ENCODE results near the gene HSFX3.
"Not testable (repeated sequence)": the region's sequence is repeated elsewhere in the genome, so short reads cannot be mapped to it uniquely, and the experiment has no call there.

Gene HSFX3

GRCh38 chrX:149545545-149546543 is 3.9 kb downstream of the HSFX3 start:
- H3K4me3 ChIP-seq (ENCODE audit: low read length): not testable (repeated sequence)

DNA sequence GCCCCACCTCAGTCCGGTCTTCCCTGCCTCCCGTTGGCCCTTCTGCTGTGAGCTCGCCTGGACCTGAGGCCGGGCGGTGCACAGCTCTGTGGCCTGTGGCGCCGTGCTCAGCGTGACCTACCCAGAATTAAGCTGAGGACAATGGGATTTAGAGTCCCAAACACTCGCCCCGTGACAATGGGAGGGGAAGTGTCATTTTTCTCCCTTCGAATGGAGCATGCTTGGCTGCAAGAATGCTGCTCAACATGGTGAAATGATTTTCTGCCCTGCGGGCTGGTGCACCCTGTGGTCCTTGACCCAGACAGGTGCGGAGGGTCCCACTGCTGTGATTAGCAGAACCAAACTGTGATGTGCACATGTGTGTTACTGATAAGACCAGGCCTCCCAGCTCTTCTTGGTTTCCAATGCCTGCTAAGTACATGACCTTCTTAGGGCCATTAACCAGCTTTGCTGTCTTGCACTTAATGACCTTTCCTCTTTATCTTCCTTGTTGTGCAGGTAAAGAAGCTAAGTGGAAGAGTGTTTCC is 8.1 kb downstream of the HSFX3 start:
- TF ChIP-seq ZNF274 (IDR thresholded peaks at IDR 0.05; ENCODE audit: low read depth, low read length): no peak
- H3K4me3 ChIP-seq (ENCODE audit: low read length): peak overlapping the region; percentile 73

GRCh38 chrX:149540621-149541520 is 8.9 kb downstream of the HSFX3 start, which contains the start of gene EOLA1:
EOLA1 (plus strand) TSS chrX:149541012; CDS start chrX:149545631, 4,619 bp downstream.
- H3K4me3 ChIP-seq (ENCODE audit: low read length): peak within 1 kb of the TSS; percentile 78
- TF ChIP-seq ZNF274 (IDR thresholded peaks at IDR 0.05; ENCODE audit: low read depth, low read length): no peak

GRCh38 chrX:149540131-149540620 is 9.5 kb downstream of the HSFX3 start:
- TF ChIP-seq ZNF274 (IDR thresholded peaks at IDR 0.05; ENCODE audit: low read depth, low read length): no peak
- H3K4me3 ChIP-seq (ENCODE audit: low read length): peak overlapping the region; percentile 73; the same call in 1 of the 2 replicates

GRCh38 chrX:149539283-149540130 is 10.2 kb downstream of the HSFX3 start:
- peak overlapping the region; percentile 78 for H3K4me3 ChIP-seq (ENCODE audit: low read length)
- no peak for TF ChIP-seq ZNF274 (IDR thresholded peaks at IDR 0.05; ENCODE audit: low read depth, low read length)

DNA sequence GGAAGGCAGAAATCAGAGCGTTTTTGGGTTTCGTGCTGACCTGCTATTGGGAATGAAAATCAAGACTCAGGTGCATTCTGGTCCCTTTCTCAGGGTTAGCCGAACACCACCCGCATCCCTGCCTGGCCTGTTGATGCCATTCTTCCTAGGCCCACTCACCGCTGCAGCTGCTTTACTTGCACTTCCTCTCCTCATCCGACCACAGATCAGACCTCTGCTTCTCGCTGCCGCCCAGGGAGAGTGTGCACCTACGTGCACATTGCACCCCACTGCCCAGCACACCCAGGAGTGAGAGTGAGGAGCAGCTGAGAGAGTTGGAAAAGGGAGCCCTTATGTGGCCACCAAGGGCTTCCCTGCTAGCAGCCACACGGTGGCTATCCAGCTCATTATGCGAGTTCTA is 12.2 kb downstream of the HSFX3 start:
- H3K4me3 ChIP-seq (ENCODE audit: low read length): not testable (repeated sequence)

DNA sequence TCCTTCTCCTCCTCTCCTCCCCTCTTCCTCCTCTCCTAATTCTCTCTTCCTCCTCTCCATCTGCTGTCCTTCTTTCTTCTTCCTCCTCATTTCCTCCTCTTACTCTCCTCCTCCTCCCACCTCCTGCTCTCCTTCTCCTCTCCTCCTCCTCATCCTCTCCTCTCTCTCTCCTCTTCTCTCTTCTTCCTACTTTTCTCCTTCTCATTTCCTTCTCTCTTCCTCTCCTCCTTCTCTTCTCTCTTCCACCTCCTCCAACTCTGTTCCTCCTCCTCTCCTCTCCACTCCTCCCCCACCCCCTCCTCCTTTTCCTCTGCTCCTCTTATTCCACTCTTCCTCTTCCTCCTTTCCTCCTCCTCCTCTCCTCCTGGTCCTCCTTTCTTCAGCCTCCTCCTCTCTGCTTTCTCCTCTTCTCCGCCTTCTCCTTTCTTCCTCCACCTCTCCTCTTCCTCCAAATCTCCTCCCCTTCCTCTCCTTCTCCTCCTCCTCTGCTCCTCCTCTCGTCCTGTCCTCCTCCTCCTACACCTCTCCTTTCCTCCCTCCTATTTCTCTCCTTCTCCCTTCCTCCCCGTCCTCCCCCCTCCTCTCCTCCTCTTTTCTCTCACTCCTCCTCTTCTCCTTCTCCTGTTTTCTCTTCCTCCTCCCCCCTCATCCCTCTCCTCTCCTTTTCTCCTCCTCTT is 14.7 kb downstream of the HSFX3 start:
- H3K4me3 ChIP-seq (ENCODE audit: low read length): not testable (repeated sequence)

DNA sequence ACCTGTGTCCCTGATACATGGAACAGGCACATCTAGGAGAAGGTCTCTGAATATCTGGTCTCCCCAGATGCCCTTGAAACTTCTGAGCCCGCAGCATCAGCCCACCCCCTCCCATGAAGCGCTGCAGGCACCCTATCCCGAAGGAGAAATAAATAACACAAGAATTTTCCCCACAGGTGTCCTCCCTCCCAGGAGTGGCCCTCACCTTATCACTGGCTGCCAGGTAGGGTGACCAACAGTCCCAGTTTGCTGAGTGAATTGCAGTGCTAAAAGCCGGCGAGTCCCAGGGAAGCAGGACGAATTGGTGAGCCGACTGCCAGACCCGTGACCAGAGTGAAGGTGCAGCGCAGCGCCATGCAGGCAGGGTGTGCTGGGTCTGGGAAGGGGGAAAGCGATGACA is 15.7 kb downstream of the HSFX3 start:
- not testable (repeated sequence) for H3K4me3 ChIP-seq (ENCODE audit: low read length)

DNA sequence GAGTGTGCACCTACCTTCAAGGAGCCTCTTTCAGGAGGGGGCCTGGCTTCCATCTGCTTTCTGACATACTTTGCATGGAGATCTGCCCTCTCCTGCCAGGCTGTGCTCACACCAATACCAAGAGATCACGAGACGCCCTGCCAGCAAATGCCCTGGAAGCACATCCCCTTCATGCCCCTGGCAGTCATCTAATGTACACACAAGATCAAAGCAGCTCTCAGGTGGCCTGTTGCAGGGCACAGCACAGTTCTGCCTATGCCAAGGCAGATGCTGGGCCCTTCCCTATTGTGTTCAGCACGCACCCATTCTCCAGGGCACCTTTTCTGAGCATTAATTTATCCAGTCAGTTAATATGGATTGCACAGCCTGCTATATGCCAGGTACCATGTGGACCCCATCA is 16.9 kb downstream of the HSFX3 start:
- H3K4me3 ChIP-seq (ENCODE audit: low read length): not testable (repeated sequence)

GRCh38 chrX:149531599-149531998 is 18.1 kb downstream of the HSFX3 start:
- H3K4me3 ChIP-seq (ENCODE audit: low read length): no peak overlapping the region
- no peak for TF ChIP-seq ZNF274 (IDR thresholded peaks at IDR 0.05; ENCODE audit: low read depth, low read length)

DNA sequence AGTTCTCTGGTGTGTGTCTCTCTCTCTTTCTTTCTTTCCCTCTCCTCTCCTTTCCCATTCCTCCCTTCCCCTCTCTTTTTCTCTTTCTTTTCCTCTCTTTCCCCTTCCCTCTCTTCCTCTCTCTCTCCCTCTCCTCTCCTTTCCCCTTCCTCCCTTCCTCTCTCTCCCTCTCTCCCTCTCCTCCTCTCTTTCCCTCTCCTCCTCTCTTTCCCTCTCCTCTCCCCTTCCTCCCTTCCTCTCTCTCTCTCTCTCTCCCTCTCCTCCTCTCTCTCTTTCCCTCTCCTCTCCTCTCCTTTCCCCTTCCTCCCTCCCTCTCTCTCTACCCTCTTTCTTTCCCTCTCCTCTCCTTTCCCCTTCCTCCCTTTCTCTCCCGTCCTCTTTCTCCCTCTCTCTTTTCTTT is 21.3 kb downstream of the HSFX3 start:
- H3K4me3 ChIP-seq (ENCODE audit: low read length): no peak overlapping the region
- no peak for TF ChIP-seq ZNF274 (IDR thresholded peaks at IDR 0.05; ENCODE audit: low read depth, low read length)

DNA sequence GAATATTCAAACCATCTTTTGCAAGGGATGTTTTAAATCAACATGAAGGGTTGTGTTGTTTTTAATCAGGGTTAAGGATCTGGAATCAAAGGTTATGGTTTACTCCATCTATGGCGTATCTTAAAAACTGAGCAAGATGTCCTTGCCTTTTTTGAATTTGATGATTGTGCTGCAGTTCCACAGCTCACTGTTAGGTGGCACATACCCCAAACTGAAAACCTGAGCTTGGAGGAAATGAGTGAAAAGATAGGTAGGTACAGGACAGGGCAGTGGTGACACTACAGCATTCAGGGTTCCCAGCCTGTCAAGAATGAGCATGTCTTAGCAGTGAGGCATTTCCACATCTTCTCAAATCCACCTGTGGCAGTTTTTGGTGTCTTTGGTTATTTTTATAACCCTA is 22.0 kb downstream of the HSFX3 start:
- TF ChIP-seq ZNF274 (IDR thresholded peaks at IDR 0.05; ENCODE audit: low read depth, low read length): no peak
- H3K4me3 ChIP-seq (ENCODE audit: low read length): no peak overlapping the region

GRCh38 chrX:149526318-149527033 is 23.2 kb downstream of the HSFX3 start:
- H3K4me3 ChIP-seq (ENCODE audit: low read length): not testable (repeated sequence)

- not testable (repeated sequence) for H3K4me3 ChIP-seq (ENCODE audit: low read length)
Measured at GRCh38 chrX:149525903-149526302, 23.8 kb downstream of the HSFX3 start.

DNA sequence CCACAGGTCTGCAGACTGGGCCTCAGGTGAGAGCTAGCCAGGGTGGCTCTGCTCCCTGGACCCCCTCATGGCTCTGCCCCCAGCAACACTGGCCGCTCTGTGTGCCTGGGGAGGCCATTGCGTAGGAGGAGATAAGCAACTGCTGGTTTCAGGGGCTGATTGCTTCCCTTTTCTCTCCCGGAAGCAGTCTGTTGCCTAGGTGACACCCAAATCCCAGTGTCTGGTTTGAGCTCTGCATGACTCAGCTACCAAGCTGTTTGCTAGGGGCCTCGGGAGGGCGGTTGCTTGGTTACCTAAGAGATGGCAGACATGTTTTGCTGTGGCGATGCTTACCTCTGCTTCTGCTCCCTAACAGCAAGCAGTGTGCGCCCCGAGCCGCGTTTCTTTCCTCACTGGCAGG is 24.3 kb downstream of the HSFX3 start:
- not testable (repeated sequence) for H3K4me3 ChIP-seq (ENCODE audit: low read length)

Measured in GM08714 (cell line).